Coronary artery (tissue), 2 donors: ENCODE data around the gene CDK10.
A peak's percentile ranks its signal among the peaks of the same experiment; 100 is the strongest.
"Not testable (repeated sequence)": the region's sequence is repeated elsewhere in the genome, so short reads cannot be mapped to it uniquely, and the experiment has no call there.

Experiments
- DNase-seq: peaks from one replicate; pipeline ENCODE4 v3.0.0-alpha.2; 2017; ENCODE audit warnings: low spot score
- H3K27ac ChIP-seq, 2 donors: fragments of 200-600 bp; sonication (generic); one replicate each; pipeline ENCODE4 v1.5.1; 2016 to 2019
- H3K4me3 ChIP-seq: fragments of 200-600 bp; sonication (generic); 2 replicates; pipeline ENCODE4 v1.5.1; 2016; ENCODE audit warnings: mild to moderate bottlenecking, moderate library complexity
- CTCF ChIP-seq: fragments of 200-600 bp; sonication (generic); IDR thresholded peaks from one replicate; pipeline ENCODE4 v1.5.1; 2019; ENCODE audit warnings: antibody characterized with exemption

The CDK10 gene

GRCh38 chr16:89693931-89694783 is 7.7 kb downstream of the CDK10 start:
- no peak for TF ChIP-seq CTCF
- no peak overlapping the region for H3K4me3 ChIP-seq
- DNase-seq = peak; percentile 73
- no peak overlapping the region for H3K27ac ChIP-seq

DNA sequence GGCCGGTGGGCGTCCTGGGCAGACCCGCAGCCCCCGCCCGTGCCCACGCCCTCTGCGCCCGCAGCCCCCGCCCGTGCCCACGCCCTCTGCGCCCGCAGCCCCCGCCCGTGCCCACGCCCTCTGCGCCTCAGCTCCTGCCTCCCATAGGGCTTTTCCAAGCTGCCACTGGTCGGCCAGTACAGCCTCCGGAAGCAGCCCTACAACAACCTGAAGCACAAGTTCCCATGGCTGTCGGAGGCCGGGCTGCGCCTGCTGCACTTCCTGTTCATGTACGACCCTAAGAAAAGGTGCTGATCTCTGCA is 8.2 kb downstream of the CDK10 start:
- DNase-seq, H3K27ac ChIP-seq, H3K4me3 ChIP-seq: not testable (repeated sequence)

- peak; percentile 71 for DNase-seq
- no peak for TF ChIP-seq CTCF
- H3K4me3 ChIP-seq = no peak overlapping the region
- H3K27ac ChIP-seq = no peak overlapping the region
These were observed 8.8 kb downstream of the CDK10 start for GRCh38 chr16:89695086-89695874.

DNA sequence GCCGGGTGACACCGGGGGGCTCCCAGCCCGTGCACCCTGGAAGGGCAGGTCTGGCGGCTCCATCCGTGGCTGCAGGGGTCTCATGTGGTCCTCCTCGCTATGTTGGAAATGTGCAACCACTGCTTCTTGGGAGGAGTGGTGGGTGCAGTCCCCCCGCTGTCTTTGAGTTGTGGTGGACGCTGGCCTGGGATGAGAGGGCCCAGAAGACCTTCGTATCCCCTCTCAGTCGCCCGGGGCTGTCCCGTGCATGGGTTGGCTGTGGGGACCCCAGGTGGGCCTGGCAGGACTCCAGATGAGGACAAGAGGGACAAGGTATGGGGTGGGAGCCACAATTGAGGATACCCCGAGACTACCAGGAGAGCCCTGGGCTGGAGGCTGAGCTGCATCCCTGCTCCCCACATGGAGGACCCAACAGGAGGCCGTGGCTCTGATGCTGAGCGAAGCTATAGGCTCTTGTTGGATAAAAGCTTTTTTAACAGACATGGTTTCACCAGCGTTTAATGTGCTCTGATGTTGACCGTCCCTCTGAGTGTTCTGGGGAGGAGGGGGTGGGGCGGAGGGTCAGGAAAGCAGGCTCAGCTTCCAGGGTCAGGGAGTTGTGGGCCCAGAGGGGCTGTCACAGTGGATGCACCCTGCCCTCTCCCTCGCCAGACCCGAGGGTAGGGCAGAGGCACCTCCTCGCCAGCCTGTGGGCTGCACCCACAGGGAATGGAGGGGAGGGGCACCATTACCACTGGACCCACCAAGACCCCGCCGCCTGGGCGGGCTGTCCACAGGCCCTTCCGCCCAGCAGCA is 9.6 kb downstream of the CDK10 start:
- peak; percentile 69 for DNase-seq
- no peak for TF ChIP-seq CTCF
- Histone ChIP-seq H3K4me3 (no peak overlapping the region), H3K27ac (no peak overlapping the region)

DNA sequence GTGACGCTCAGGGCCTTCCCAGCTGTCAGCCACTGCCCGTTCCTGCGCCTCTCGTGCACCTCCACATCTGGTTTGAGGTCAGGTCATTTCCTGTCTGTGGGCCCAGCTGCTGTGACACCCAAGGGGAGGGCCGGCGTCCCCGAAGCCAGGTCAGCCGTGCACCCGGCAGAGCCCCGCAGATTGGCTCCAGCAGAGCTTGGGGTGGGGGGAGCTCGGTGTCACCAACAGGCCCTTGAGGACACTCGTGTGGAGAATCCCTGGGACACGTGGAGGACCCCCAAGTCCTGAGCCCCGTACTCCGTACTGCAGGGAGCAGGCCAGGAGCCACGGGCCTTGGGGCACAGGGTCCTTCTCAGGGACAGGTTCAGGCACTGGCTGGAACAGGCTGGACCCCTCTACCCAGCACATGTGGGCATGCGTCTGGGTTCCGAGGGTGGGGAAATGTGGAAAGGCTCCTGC is 10.2 kb downstream of the CDK10 start:
- no peak for TF ChIP-seq CTCF
- Histone ChIP-seq H3K27ac (no peak overlapping the region), H3K4me3 (no peak overlapping the region)
- no peak for DNase-seq

GRCh38 chr16:89697161-89697615 is 10.7 kb downstream of the CDK10 start:
- DNase-seq = no peak
- H3K27ac ChIP-seq = no peak overlapping the region
- TF ChIP-seq CTCF = no peak
- H3K4me3 ChIP-seq = no peak overlapping the region
